Aorta (tissue), 5 donors: ENCODE results near the gene S100A2. TPM values are rescaled to one million over a fixed set of nuclear protein-coding genes. Genes with fewer than 3 reads are reported as not detected.
"Not testable (repeated sequence)": the region's sequence is repeated elsewhere in the genome, so short reads cannot be mapped to it uniquely, and the experiment has no call there.

Experiments used
- ATAC-seq: fragments of 200-7000 bp; cut with Tn5 transposase; one replicate; pipeline ENCODE4 v1.9.1; 2022; ENCODE audit warnings: moderate library complexity; ENCODE audit not compliant: low FRiP score
- DNase-seq, 2 donors: peaks; one replicate each; pipeline ENCODE4 v3.0.0-alpha.2; 2020
- H3K27ac ChIP-seq, 2 donors: one replicate each; pipeline ENCODE4 v1.5.1; 2013; ENCODE audit warnings: low read length in 2 of 2, mild to moderate bottlenecking in 2 of 2, moderate library complexity in 2 of 2, control low read depth in 1 of 2, inconsistent platforms in 1 of 2, low read depth in 1 of 2
- H3K27me3 ChIP-seq, 2 donors: one replicate each; pipeline ENCODE4 v1.6.1; 2013; ENCODE audit warnings: control low read depth in 1 of 2, low read length in 1 of 2, mild to moderate bottlenecking in 1 of 2, moderate library complexity in 1 of 2; ENCODE audit not compliant: insufficient read depth in 2 of 2, control insufficient read depth in 1 of 2
- H3K36me3 ChIP-seq, 2 donors: one replicate each; pipeline ENCODE4 v1.6.1; 2013; ENCODE audit warnings: control low read depth in 1 of 2, low read length in 1 of 2, mild to moderate bottlenecking in 1 of 2; ENCODE audit not compliant: insufficient read depth in 2 of 2, control insufficient read depth in 1 of 2
- H3K4me1 ChIP-seq, 2 donors: one replicate each; pipeline ENCODE4 v1.6.1; 2013; ENCODE audit warnings: low read length in 2 of 2, control low read depth in 1 of 2, mild to moderate bottlenecking in 1 of 2, moderate library complexity in 1 of 2; ENCODE audit not compliant: insufficient read depth in 2 of 2, control insufficient read depth in 1 of 2
- H3K4me3 ChIP-seq, 2 donors: one replicate each; pipeline ENCODE4 v1.5.1; 2013; ENCODE audit warnings: low read length in 2 of 2, control low read depth in 1 of 2, mild to moderate bottlenecking in 1 of 2
- H3K9me3 ChIP-seq: one replicate; pipeline ENCODE4 v1.6.1; 2013; ENCODE audit warnings: mild to moderate bottlenecking, low read length; ENCODE audit not compliant: control insufficient read depth
- WGBS, 2 donors: extraction: QIAGEN DNeasy Blood & Tissue Kit; methylation state at CpG; one replicate each; pipeline ENCODE4 v1.1.7; 2013; 5-methylcytosine and 5-hydroxymethylcytosine counted together
- intact Hi-C, 2 donors: fragments of 100-400 bp; cut with DNase I; formaldehyde crosslinking; loops; one replicate each; pipeline versions ENCODE4 v1.14.2 to v1.15.0; 2022
- polyA plus RNA-seq, 2 donors: library from polyadenylated mRNA; stranded (reverse); fragments of 200-250 nt; gene quantifications; one replicate each; pipeline ENCODE4 v1.2.3, GENCODE V29; 2013
- total RNA-seq, 2 donors: library from RNA; stranded (reverse); fragmentation: NEBNext Ultra II Directional; extraction: Animal tissue kit (Norgen Biotek cat#: 25700); gene quantifications; one replicate each; pipeline ENCODE4 v1.2.1, GENCODE V29; 2021
- donor health status: healthy with polysubstance abuse.
- donor health status: Bipolar disorder and iron deficiency.
- donor health status: DM: no; HTN: no; CAD: no.
- donor health status: DM: no; HTN: no; CAD: no.
- donor health status: DM: yes; HTN: yes; CAD: no.

The S100A2 gene
- total and polyA plus RNA-seq, 4 donors = 1.8 to 6.4 (median 2.0) TPM

DNA sequence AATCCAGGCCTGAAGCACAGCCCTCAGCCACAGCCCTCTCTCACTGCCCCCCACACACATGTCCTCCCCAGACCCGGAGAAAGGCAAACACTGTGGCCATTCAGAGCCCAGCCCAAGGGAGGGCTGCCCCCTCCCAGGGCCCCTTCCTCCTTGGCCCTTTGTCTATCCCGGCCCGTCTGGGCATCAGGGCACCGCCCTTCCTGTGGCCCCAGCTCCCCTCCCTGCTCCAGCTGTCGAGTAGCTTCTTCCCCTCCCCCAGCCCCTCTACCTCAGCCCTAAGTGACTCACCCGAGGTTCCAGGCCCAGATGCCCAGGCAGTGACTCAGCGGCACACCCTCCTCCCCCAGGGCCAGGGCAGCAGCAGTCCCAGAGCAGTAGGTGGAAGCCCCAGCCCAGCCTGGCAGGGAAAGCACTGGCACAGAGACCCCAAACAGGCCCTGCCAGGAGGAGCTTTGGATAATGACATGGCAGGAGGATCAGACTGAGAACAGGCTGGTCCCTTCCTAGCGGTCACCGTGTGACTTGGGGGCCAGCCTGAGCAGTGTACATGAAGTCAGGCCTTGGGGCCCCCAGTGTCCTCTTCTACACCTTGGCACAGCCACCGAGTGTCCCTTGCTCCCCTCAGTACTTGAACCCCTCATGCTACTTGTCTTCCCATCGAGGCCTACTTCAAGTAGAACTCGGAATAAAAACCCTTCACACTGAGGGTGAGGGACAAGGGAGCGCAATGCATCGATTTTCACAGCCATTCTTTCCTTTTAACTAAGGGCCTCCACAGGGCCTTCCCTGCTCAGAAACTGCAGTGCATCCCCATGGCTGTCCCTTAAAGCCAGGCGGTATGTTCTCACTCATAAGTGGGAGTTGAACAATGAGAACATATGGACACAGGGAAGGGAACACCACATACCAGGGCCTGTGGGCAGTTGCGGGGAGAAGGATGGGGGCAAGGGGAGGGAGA, 1.0 kb upstream of the S100A2 start:
- peak overlapping the region; percentile 89 for H3K27ac ChIP-seq
- H3K9me3 ChIP-seq = no peaks in the 10 kb centered on the region
- 23 to 25% methylated on average over 16 of the region's 16 CpGs for WGBS, 2 donors
- DNase-seq (peak; percentile 98), ATAC-seq (peak; percentile 94)
- H3K27me3 ChIP-seq = no peaks in the 10 kb centered on the region
- H3K36me3 ChIP-seq = no peaks in the 10 kb centered on the region
- intact Hi-C loops = no loop called here
- no peak overlapping the region for H3K4me3 ChIP-seq
- no peaks in the 10 kb centered on the region for H3K4me1 ChIP-seq

DNA sequence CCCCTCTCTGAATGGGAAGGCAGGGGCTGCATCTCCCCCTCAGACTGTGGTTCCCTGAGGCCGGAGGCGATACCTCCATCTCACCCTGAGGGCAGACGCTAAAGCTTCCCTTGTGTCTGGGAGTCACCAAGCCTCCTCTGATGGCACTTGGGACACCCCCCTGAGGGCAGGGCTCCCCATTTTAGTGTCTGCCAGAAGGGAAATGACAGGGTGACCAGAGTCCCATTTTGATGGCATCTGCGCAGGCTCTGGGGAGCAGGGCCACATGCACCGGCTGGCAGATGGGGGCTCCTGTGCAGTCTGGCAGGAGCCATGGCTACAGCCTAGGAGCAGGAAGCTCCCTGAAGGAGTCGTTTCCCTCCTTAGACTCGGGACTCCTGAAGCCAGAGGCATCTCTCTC, 1.7 kb downstream of the S100A2 start:
- H3K27ac ChIP-seq = no peak overlapping the region
- H3K4me1 ChIP-seq = no peaks in the 10 kb centered on the region
- H3K4me3 ChIP-seq = no peak overlapping the region
- WGBS, 2 donors = 85 to 90% methylated on average over 7 of the region's 7 CpGs
- H3K36me3 ChIP-seq = no peaks in the 10 kb centered on the region
- no peaks in the 10 kb centered on the region for H3K27me3 ChIP-seq
- no peak for DNase-seq
- intact Hi-C loops = no loop called here
- no peak for ATAC-seq
- H3K9me3 ChIP-seq = no peaks in the 10 kb centered on the region

DNA sequence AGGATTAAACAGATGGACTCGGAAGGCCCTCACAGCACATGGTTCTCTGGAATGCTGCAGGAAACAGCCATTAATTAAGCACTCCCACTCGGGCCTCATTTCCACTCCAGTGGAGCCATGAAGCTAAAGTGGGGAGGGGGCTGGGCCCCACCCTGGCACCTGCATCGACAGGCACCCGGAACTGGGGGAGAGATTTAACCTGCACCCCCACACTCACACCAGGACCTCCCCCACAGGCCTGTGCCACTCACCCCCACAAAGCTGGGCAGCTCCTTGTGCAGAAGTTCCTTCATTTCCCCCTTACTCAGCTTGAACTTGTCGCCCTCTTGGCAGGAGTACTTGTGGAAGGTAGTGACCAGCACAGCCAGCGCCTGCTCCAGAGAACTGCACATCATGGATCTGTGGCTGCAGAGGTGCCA, 2.2 kb downstream of the S100A2 start:
- DNase-seq (peak; percentile 48 to 57), ATAC-seq (no peak)
- H3K27me3 ChIP-seq = no peaks in the 10 kb centered on the region
- no peak overlapping the region for H3K27ac ChIP-seq
- intact Hi-C loops = no loop called here
- no peaks in the 10 kb centered on the region for H3K36me3 ChIP-seq
- no peaks in the 10 kb centered on the region for H3K9me3 ChIP-seq
- H3K4me1 ChIP-seq = no peaks in the 10 kb centered on the region
- H3K4me3 ChIP-seq = no peak overlapping the region
- 84 to 86% methylated on average over 6 of the region's 6 CpGs for WGBS, 2 donors

DNA sequence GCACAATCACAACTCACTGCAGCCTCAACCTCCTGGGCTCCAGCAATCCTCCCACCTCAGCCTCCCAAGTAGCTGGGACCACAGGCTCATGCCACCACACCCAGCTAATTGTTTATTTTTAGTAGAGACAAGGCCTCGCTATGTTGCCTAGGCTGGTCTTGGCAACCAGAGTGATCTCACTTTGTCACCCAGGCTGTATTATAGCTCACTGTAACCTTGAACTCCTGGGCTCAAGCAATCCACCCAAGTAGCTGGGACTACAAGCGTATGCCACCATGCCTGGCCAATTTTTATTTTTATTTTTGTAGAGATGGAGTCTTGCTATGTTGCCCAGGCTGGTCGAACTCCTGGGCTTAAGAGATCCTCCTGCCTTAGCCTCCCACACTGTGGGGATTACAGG, 3.6 kb downstream of the S100A2 start:
- H3K36me3 ChIP-seq = not testable (repeated sequence)

DNA sequence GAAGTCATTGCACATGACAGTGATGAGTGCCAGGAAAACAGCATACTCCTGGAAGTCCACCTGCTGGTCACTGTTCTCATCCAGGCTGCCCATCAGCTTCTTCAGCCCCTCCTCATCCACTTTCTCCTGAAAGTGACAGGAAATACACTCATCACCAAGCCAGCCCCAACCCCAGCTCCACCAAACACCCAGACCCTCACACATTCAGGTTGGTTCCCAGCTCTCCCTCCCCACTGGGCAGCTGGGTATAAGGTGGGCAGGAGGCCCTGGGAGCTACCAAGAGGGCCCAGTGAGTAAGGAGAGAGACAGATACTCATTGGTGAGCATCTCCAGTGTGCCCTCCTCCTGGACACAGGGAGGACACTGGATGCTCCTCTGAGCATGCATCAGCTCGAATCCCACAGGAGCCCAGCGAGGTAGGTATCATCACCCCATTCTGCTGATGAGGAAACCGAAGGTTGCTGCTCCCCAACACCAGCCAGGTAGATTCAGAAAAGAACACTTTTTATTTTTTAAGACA, 4.1 kb downstream of the S100A2 start:
- no peak overlapping the region for H3K4me3 ChIP-seq
- H3K27me3 ChIP-seq = no peaks in the 10 kb centered on the region
- peak in 1 of 2 donors; percentile 17 for DNase-seq
- no peak for ATAC-seq
- no peaks in the 10 kb centered on the region for H3K36me3 ChIP-seq
- H3K27ac ChIP-seq = no peak overlapping the region
- H3K4me1 ChIP-seq = no peaks in the 10 kb centered on the region
- 93 to 97% methylated on average over 3 of the region's 3 CpGs for WGBS, 2 donors
- H3K9me3 ChIP-seq = no peaks in the 10 kb centered on the region
- intact Hi-C loops = no loop called here

More for the DNA sequence above, 3.6 kb downstream of the S100A2 start:
- H3K27ac ChIP-seq, ATAC-seq, DNase-seq, H3K9me3 ChIP-seq, H3K4me3 ChIP-seq, intact Hi-C loops, H3K27me3 ChIP-seq, H3K4me1 ChIP-seq: not testable (repeated sequence)
- 81 to 83% methylated on average over 3 of the region's 3 CpGs for WGBS, 2 donors

DNA sequence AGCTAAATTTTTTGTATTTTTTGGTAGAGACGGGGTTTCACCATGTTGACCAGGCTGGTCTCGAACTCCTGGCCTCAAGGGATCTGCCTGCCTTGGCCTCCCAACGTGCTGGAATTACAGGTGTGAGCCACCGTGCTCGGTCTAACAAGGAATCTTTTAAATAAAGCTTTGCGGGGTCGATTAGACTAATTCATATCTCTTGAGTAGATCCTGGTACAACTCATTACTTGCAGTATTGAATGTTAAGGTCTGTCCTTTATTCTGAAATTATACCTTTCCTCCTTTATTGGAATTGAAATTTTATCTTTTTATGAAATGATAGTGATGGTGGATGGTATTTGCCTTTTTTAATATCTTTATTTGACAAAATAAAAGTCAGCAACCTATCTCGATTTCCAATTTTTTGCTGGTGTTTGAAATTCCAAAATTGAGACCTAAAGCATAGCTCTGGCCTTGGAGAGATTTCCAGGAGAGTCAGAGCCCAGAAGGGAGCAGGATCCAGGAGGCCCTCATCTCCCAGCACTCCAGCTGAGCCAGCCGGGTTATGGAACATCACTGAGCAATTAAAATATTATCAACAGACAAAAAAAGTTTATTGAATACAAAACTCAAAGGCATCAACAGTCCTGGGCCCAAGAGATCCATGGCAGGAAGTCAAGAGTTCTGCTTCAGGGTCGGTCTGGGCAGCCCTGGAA, 4.7 kb downstream of the S100A2 start:
- no peak overlapping the region for H3K27ac ChIP-seq
- H3K9me3 ChIP-seq = no peaks in the 10 kb centered on the region
- no peaks in the 10 kb centered on the region for H3K4me1 ChIP-seq
- 86 to 87% methylated on average over 10 of the region's 10 CpGs for WGBS, 2 donors
- no peaks in the 10 kb centered on the region for H3K27me3 ChIP-seq
- intact Hi-C loops = no loop called here
- DNase-seq = peak in 1 of 2 donors; percentile 21
- no peaks in the 10 kb centered on the region for H3K36me3 ChIP-seq
- ATAC-seq = no peak
- no peak overlapping the region for H3K4me3 ChIP-seq

DNA sequence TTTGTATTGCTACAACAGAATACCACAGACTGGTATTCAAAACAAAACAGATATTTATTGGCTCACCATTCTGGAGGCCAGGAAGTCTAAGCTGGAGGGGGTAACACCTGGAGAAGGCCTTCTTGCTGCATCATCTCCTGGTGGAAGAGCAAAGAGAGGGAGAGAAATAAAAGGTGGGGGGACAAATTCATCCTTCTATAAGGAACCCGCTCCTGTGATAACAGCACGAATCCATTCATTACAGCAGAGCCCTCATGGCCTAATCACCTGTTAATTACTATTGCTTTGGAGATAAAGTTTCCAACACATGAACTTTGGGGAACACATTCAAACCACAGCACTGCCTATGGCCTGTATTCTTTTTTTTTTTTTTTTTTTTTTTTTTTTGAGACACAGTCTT, 5.4 kb downstream of the S100A2 start:
- DNase-seq (no peak), ATAC-seq (no peak)
- 65 to 98% methylated on average over 2 of the region's 2 CpGs for WGBS, 2 donors
- H3K36me3 ChIP-seq = no peaks in the 10 kb centered on the region
- no peak overlapping the region for H3K27ac ChIP-seq
- H3K4me3 ChIP-seq = no peak overlapping the region
- no peaks in the 10 kb centered on the region for H3K27me3 ChIP-seq
- H3K9me3 ChIP-seq = no peaks in the 10 kb centered on the region
- H3K4me1 ChIP-seq = no peaks in the 10 kb centered on the region
- intact Hi-C loops = no loop called here

DNA sequence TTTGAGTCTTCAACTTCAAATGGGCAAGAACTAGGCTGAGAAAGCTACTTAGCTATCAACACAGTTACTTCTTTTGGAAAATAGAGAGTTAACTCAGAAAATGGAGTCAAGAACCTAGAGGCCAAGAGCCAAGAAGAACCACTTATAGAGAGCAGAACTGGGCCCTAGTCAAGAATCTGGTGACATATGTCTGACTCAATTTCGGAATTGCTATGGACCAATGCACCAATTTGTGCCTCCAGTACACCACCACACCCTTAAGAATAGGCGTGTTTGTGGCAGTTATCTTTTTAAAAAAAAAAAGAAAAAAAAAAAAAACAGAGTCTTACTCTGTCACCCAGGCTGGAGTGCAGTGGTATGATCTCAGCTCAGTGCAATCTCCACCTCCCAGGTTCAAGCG, 7.8 kb downstream of the S100A2 start:
- intact Hi-C loops = no loop called here
- peaks cover 0 to 7% of the 10 kb centered on the region in 2 donors for H3K4me1 ChIP-seq
- DNase-seq (no peak), ATAC-seq (no peak)
- H3K4me3 ChIP-seq = no peak overlapping the region
- H3K27ac ChIP-seq = no peak overlapping the region
- WGBS, 2 donors = 91 to 96% methylated on average over 3 of the region's 3 CpGs
- H3K27me3 ChIP-seq = no peaks in the 10 kb centered on the region
- no peaks in the 10 kb centered on the region for H3K9me3 ChIP-seq
- H3K36me3 ChIP-seq = no peaks in the 10 kb centered on the region
